G401 (cell line): ENCODE data around the gene RNF207. TPM values are rescaled to one million over a fixed set of nuclear protein-coding genes. Genes with fewer than 3 reads are reported as not detected.

Experiments
- DNase-seq: peaks from one replicate; pipeline ENCODE4 v3.0.0-alpha.2; 2015; ENCODE audit warnings: low spot score
- in situ Hi-C: cut with HindIII; loops from 2 replicates; pipeline ENCODE4 v1.10.0; 2016; ENCODE audit warnings: low sequenced_read_pairs, mixed read lengths
- total RNA-seq: library from RNA; depleted of rRNA; stranded (reverse); fragments of >200 nt; shearing (Covaris generic); gene quantifications from 2 replicates; pipeline ENCODE4 v1.2.3, GENCODE V29; 2014

Gene RNF207
- total RNA-seq, 1 experiment from 2014 or later: 0.44 TPM

- in situ Hi-C loops: no loop called here
- DNase-seq: peak; percentile 54
These were observed 39.4 kb downstream of the RNF207 start for GRCh38 chr1:6245086-6245868.

GRCh38 chr1:6245869-6246496 is 40.1 kb downstream of the RNF207 start:
- DNase-seq: peak; percentile 31
- in situ Hi-C loops: no loop called here

DNA sequence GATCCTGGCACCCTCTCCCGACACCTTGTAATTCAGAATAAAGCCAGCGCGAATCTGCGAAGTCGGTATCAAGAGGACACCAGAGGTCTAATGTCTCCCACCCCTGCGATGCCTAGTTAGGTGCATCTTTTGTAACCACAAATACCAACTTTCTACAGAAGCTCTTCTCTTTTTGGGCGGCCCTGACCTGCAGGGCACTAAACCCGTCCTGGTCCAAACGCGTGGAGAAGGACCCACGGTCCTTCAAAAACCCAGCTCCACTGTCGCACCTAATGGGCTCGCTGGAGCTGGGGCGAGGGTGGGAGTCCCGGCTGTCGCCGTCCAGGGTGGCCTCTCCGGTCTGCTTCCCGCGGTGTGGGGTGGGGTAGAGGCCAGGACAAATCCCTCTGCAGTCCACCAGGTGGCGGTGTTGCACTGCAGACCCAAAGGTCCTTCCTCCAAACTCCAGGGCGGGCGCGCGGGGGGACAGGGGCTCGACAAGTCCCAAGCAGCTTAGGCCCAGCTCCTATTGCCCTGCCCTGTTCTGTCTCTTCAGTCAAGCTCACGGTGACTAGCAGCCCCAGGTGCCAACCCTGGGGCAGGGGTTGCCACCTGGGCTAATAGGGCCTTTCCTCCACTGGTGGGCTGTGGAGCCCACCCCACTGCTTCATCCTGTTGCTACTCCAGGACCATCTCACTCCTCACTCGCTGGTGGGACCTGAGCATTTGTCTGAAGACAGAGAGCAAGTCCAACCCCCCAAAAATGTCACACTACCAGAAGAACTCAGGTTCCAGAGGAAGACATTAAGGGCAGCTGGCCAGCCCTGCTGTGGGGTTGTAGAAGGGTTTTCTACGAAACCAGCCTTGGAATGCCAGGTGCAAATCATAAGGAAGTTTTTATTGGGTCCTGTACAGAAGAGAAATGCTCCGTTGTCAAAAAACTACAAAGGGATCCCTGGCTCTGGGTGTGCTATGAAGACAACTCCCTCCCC is 40.9 kb downstream of the RNF207 start:
- peak; percentile 82 for DNase-seq
- in situ Hi-C loops: no loop called here

DNA sequence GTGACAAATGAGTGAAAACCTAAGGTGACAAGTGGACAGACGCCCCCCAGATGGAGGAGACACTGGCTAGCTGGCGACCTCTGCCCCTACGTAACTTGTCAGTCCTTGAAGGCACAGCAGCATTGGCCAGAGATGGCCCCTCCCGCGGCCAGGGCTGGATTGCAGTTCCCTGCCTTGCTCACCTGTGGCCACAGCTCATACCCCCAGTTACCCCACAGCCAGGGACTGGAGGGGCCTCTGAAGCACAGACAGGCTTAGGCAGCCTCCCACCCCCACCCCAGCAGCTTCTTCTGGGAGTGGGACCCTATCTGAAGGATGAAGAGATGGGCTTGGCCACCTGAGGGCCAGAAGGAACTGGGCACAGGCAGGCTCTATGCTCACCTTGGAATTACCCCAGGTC is 41.7 kb downstream of the RNF207 start:
- no peak for DNase-seq
- in situ Hi-C loops: no loop called here

DNA sequence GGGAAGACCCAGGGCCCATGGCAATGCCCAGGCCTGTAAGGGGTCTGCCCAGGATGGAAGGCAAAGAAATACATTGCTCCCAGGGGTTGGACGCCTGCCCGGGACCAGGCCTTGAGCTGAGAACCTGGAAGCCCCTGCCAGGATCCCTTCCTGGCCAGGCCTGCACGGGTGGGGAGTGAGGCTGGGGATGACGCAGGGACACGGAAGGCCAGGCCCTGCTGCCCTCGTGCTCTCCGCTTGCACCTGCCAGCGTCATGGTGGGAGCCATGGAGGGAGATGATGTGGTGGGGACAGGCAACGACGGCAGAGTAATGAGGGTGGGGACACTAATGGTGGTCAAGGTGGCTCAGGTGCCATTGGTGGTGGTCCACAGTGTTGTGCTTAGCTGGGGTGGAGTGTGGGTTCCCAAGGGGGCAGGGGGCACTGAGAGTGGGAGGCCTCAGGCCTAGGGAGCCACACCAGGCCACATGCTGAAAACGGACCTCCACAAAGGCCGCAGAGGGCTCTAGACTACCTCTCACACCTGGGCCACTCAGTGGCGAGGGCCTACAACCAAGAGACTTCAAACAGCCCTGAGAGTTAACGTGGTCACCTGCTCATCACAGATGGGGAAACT is 42.4 kb downstream of the RNF207 start:
- in situ Hi-C loops: no loop called here
- DNase-seq: no peak

DNA sequence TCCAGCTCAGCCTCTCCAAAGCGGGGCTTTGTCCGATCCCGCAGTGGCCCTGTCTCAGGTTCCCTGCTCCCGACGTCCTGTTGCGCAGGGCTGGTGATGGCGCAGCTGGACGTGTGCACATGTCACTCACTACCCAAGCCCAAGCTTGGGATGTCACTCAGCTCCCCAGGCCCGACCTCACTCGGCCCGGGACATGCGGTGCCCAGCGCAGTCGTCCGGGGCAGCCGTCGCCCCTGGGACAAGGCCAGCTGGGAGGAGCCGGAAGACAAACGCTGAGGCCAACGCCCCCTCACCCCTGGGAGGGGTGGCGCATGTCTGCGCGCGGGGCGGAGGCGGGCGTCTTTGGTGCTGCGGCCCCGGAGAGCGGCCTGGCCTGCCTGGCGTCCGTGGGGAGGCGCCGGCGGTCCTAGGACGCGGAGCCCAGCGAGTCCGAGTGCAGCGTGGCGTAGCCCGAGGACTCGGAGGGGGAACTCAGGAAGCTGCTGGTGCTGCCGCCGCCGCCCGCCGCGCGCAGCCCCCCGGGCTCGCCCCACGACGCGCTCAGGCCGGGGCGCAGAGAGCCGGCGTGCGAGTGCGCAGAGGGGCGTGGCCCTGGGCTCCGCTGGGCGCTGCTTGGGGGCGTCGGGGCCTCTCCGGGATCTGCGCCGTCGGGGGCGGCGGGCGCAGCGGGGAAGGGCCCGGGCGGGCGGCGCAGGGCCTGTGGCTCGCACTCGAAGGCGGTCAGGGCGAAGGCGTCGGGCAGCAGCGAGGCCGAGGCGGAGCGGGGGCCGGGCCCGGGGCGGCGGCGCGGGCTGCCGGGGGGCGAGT is 43.2 kb downstream of the RNF207 start:
- DNase-seq: no peak
- in situ Hi-C loops: no loop called here

DNA sequence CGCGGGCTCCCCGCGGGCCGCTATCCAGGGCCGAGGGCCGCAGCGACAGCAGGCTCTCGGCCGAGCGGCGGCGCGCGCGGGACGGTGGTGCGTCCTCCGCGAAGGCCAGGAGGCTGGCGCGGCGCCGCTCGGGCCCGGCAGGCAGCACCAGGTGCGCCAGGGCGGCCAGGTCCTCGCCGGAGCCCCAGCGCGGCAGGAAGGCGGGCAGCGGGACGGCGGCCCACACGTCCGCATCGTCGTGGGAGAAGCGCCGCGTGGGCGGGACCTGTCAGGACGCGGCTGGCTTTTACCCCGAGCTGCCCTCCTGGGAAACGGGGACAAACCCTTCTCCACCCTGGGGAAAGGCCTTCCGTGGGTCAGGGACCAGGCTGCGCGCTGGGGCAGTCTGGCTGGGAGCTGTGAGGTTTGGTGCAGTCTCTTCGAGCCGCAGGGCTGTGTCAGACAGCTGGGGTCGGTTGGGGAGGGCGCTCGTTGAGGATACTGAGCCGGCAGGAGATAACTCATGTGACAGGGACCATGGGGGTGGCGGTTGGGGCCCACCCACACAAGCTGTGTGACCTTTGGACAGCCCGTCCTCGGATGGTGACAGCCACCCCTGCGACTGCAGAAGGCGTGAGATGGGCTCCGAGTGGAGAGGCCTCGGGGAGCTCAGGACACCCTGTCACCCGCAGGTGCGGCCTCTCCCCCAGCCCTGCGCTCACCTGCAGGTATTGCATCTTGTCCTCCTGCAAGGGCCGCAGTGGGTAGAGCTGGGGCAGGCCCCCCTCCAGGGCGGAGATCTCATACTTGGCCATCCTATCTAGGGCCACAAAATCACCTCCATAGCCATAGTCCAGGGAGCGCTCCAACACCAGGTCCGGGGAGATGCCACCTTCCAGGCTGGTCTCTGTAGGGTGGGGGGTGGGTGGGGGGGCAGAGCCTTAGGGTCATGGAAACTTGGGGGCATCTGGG is 44.1 kb downstream of the RNF207 start:
- in situ Hi-C loops: no loop called here
- DNase-seq: no peak

DNA sequence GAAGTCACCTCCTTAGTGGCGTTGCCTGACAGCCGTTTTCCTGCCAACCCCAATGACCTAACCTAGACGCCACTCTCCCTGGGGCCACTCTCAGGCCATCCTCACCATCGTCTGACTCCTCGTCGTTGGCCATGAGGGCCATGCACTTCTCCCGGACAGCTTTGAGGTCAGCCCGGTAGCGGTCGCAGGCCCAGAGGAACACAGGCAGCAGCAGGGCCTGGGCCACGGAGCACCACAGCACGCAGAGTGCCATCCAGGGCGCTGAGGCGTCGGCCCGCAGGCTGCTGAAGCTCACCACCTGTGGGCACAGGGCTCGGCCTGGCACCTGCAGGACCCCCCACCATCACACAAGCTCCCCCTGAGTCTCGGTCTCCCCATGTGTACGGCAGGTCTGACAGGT is 45.3 kb downstream of the RNF207 start:
- DNase-seq: no peak

DNA sequence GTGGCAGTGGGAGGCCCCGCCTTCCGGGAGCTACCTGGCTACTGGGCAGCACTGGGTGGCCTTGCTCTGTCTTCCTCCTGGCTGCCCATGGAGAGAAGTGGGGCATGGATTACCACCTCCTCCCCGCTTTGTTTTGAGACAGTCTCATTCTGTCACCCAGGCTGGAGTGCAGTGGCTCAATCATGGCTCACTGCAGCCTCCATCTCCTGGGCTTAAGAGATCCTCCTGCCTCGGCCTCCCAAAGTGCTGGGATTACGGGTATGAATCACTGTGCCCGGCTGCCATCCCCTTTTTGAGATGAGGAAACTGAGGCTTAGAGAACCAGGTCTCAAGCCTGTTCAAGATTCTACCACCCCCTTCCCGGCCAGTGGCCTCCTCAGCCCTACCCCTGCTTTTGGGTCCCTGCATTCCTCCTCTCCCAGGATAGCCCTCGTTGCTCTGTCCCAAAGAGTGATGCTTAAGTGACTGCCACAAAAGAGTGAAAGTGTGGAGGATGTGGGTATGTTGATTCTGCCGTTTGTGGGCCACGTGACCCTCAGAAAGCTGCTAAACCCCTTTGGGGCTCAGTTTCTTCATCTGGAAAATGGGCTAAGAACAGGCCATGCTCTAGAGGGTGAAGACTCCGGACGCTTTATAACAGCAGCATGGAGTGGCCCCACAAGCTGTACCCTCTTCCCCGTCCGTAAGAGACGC is 45.9 kb downstream of the RNF207 start:
- in situ Hi-C loops: no loop called here
- DNase-seq: no peak

More for the DNA sequence above, 45.3 kb downstream of the RNF207 start:
- in situ Hi-C loops: no loop called here

DNA sequence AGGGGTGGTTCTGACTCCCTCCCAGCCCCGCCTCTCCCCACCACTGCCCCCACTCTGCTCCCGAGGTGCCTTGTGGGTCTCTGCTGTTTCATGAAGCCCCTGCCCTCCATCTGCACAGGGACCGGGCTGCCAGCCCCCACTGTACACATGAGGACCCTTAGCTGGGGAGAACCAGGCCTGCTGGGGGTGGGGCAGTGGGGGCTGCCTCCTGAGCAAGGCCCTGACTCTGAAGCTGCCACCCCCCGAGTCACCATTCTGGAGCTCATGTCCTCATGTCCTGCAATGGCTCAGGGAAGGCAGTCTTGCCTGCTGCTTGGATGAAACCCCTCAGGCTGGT is 46.4 kb downstream of the RNF207 start:
- in situ Hi-C loops: no loop called here

DNA sequence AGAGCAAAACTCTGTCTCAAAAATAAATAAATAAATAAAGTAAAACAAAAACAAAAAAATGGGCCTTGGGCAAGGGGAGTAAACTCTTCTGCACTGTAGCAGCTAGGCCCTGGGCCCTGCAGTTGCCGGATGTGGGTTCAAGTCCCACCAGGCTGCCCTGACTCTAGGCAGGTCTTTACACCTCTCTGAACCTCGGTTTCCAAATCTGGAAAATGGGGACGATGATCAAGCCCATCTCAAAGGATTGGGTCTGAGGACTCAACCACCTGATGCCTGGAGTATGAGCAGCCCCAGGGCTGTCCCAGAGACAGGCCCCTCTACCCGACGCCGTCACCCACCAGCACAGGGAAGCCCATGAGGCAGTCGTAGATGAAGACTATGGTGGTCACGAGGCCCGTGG is 47.5 kb downstream of the RNF207 start:
- in situ Hi-C loops: no loop called here

More for the DNA sequence above, 46.4 kb downstream of the RNF207 start:
- no peak for DNase-seq

GRCh38 chr1:6254691-6255090 is 48.8 kb downstream of the RNF207 start:
- in situ Hi-C loops: no loop called here
- DNase-seq: no peak

More for the DNA sequence above, 47.5 kb downstream of the RNF207 start:
- DNase-seq: no peak

- in situ Hi-C loops: no loop called here
These were observed 50.7 kb downstream of the RNF207 start for GRCh38 chr1:6256645-6257044.

GRCh38 chr1:6257541-6258069 is 51.7 kb downstream of the RNF207 start:
- in situ Hi-C loops: no loop called here
- no peak for DNase-seq

More at GRCh38 chr1:6256645-6257044, 50.7 kb downstream of the RNF207 start:
- no peak for DNase-seq

- DNase-seq: no peak
- in situ Hi-C loops: no loop called here
These were observed 52.8 kb downstream of the RNF207 start for GRCh38 chr1:6258675-6259074.

DNA sequence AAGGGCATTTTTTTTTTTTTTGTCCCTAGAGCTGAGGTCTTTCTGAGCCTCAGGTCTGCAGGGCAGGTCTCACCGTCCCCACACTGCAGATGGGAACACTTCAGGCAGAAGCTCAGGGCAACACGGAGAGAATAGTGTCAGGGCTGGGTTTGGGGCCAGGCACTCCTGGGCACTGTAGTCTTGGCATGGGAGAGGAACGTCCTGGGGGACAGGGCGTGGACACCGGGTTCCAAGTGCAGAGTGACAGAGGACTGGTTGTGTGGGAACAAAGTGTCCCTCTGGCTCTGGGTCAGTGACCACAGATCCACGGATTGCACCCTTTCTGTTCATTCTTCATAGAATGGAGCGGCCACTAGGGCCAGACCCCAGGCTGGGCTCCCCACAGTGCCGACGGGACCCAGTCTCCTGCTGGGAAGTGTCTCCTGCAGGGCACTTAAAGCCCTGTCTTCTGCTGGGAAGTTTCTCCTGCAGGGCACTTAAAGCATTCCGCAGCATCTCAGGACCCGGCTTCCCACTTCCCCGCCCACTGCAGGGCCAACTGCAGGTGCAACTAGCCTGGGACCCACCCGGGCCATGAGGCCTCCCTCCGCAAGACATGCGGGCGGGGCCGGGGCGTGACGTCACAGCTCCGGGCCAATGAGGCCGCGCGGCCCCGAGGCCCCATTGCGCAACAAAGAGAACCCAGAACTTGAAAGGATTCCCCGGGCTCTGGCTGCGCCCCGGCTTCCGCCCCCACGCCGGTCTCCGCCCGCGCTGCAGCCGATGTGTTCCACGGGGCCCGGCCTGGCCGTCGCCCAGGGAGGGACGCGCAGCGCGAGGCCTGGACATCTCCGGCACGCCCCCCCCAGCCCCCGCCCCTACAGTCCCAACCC is 53.8 kb downstream of the RNF207 start:
- in situ Hi-C loops: no loop called here

More for the DNA sequence above, 53.8 kb downstream of the RNF207 start:
- DNase-seq: peak; percentile 36
